ENCODE results near the gene CBLB. TPM values are rescaled to one million over a fixed set of nuclear protein-coding genes. Genes with fewer than 3 reads are reported as not detected.

The CBLB gene
- total RNA-seq, 4 donors from 2014 or later: 91.2 to 173 (median 158) TPM

- TF ChIP-seq, protein P1, sequence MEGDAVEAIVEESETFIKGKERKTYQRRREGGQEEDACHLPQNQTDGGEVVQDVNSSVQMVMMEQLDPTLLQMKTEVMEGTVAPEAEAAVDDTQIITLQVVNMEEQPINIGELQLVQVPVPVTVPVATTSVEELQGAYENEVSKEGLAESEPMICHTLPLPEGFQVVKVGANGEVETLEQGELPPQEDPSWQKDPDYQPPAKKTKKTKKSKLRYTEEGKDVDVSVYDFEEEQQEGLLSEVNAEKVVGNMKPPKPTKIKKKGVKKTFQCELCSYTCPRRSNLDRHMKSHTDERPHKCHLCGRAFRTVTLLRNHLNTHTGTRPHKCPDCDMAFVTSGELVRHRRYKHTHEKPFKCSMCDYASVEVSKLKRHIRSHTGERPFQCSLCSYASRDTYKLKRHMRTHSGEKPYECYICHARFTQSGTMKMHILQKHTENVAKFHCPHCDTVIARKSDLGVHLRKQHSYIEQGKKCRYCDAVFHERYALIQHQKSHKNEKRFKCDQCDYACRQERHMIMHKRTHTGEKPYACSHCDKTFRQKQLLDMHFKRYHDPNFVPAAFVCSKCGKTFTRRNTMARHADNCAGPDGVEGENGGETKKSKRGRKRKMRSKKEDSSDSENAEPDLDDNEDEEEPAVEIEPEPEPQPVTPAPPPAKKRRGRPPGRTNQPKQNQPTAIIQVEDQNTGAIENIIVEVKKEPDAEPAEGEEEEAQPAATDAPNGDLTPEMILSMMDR (IDR thresholded peaks at IDR 0.05; ENCODE audit: low read depth): no peak
Observed at GRCh38 chr3:105678017-105678416, 190.8 kb downstream of the CBLB start.

GRCh38 chr3:105676621-105677300 lies 192.1 kb downstream of the CBLB start:
- TF ChIP-seq, protein P1 (IDR thresholded peaks at IDR 0.05; ENCODE audit: low read depth): no peak

GRCh38 chr3:105674437-105675065 lies 194.3 kb downstream of the CBLB start:
- TF ChIP-seq, protein P1 (IDR thresholded peaks at IDR 0.05; ENCODE audit: low read depth): no peak

- TF ChIP-seq, protein P1 (IDR thresholded peaks at IDR 0.05; ENCODE audit: low read depth): no peak
Observed at GRCh38 chr3:105672996-105673395, 195.8 kb downstream of the CBLB start.

- TF ChIP-seq, protein P1 (IDR thresholded peaks at IDR 0.05; ENCODE audit: low read depth): no peak
Observed at GRCh38 chr3:105662306-105662705, 206.5 kb downstream of the CBLB start.

GRCh38 chr3:105661461-105661860 lies 207.4 kb downstream of the CBLB start:
- TF ChIP-seq, protein P1 (IDR thresholded peaks at IDR 0.05; ENCODE audit: low read depth): no peak

GRCh38 chr3:105656651-105657504 lies 211.9 kb downstream of the CBLB start:
- TF ChIP-seq, protein P1 (IDR thresholded peaks at IDR 0.05; ENCODE audit: low read depth): no peak
